Neuronal stem cell (in vitro differentiated cells): ENCODE measurements around the gene ARHGEF17.

Experiments
- DNase-seq: peaks from one replicate; pipeline ENCODE4 v3.0.0-alpha.2; 2013; ENCODE audit warnings: low spot score
- H2AFZ ChIP-seq: one replicate; pipeline ENCODE4 v1.6.1; 2013; ENCODE audit warnings: mild to moderate bottlenecking, low read length, inconsistent platforms
- H2AK5ac ChIP-seq: 2 replicates; pipeline ENCODE4 v1.6.1; 2013; ENCODE audit warnings: low read depth, mild to moderate bottlenecking, inconsistent platforms, low read length, moderate library complexity, mixed read lengths
- H2BK120ac ChIP-seq: 2 replicates; pipeline ENCODE4 v1.6.1; 2013; ENCODE audit warnings: low read depth, mild to moderate bottlenecking, inconsistent platforms, low read length, moderate library complexity, mixed read lengths
- H2BK12ac ChIP-seq: one replicate; pipeline ENCODE4 v1.6.1; 2013; ENCODE audit warnings: low read length, inconsistent platforms
- H2BK15ac ChIP-seq: 2 replicates; pipeline ENCODE4 v1.6.1; 2013; ENCODE audit warnings: mild to moderate bottlenecking, low read length, inconsistent platforms, mixed read lengths
- H2BK5ac ChIP-seq: one replicate; pipeline ENCODE4 v1.6.1; 2013; ENCODE audit warnings: inconsistent platforms, mild to moderate bottlenecking, low read length, moderate library complexity
- H3K14ac ChIP-seq: one replicate; pipeline ENCODE4 v1.6.1; 2013; ENCODE audit warnings: low read length, inconsistent platforms
- H3K18ac ChIP-seq: 2 replicates; pipeline ENCODE4 v1.6.1; 2013; ENCODE audit warnings: low read length, inconsistent platforms
- H3K23ac ChIP-seq: 2 replicates; pipeline ENCODE4 v1.6.1; 2013; ENCODE audit warnings: low read depth, mild to moderate bottlenecking, mixed read lengths, low read length, inconsistent platforms; ENCODE audit not compliant: poor library complexity
- H3K27ac ChIP-seq: replicated peaks from 3 replicates; pipeline ENCODE4 v1.5.1; 2013; ENCODE audit warnings: low read length, inconsistent platforms
- H3K27me3 ChIP-seq, 3 experiments: 2 replicates each; pipeline ENCODE4 v1.6.1; 2013; ENCODE audit warnings: low read length in 3 of 3, mild to moderate bottlenecking in 2 of 3, inconsistent platforms in 1 of 3, low read depth in 1 of 3, mixed read lengths in 1 of 3, moderate library complexity in 1 of 3; ENCODE audit not compliant: control insufficient read depth in 3 of 3, insufficient read depth in 3 of 3
- H3K36me3 ChIP-seq, 2 donors: replicated peaks in 1 of 2; 2 replicates each; pipeline ENCODE4 v1.6.1; 2013; ENCODE audit warnings: low read length in 2 of 2; ENCODE audit not compliant: control insufficient read depth in 2 of 2, insufficient read depth in 2 of 2
- H3K4ac ChIP-seq: 2 replicates; pipeline ENCODE4 v1.6.1; 2013; ENCODE audit warnings: inconsistent platforms, mild to moderate bottlenecking, low read length, moderate library complexity
- H3K4me1 ChIP-seq, 2 donors: 1 replicate in 1 of 2; 2 replicates in 1 of 2; pipeline ENCODE4 v1.6.1; 2013; ENCODE audit warnings: low read length in 2 of 2, low read depth in 1 of 2; ENCODE audit not compliant: control insufficient read depth in 2 of 2, insufficient read depth in 1 of 2
- H3K4me2 ChIP-seq: one replicate; pipeline ENCODE4 v1.6.1; 2013; ENCODE audit warnings: mild to moderate bottlenecking, low read length, inconsistent platforms; ENCODE audit not compliant: insufficient read depth, poor library complexity, severe bottlenecking
- H3K4me3 ChIP-seq, 2 donors: 2 replicates each; pipeline ENCODE4 v1.5.1; 2013; ENCODE audit warnings: low read length in 2 of 2, mild to moderate bottlenecking in 2 of 2, inconsistent platforms in 1 of 2, moderate library complexity in 1 of 2
- H3K79me1 ChIP-seq: one replicate; pipeline ENCODE4 v1.6.1; 2013; ENCODE audit warnings: low read depth, mild to moderate bottlenecking, inconsistent platforms, low read length, moderate library complexity
- H3K9ac ChIP-seq: one replicate; pipeline ENCODE4 v1.6.1; 2013; ENCODE audit warnings: mild to moderate bottlenecking, low read depth, low read length, inconsistent platforms; ENCODE audit not compliant: poor library complexity
- H3K9me3 ChIP-seq, 2 donors: replicated peaks in 1 of 2; 2 replicates each; pipeline versions ENCODE3 to v1.6.1; 2013; ENCODE audit warnings: low read length in 2 of 2, mild to moderate bottlenecking in 2 of 2, inconsistent platforms in 1 of 2, low read depth in 1 of 2, mixed read lengths in 1 of 2, moderate library complexity in 1 of 2; ENCODE audit not compliant: control insufficient read depth in 2 of 2, insufficient read depth in 1 of 2
- H4K8ac ChIP-seq: one replicate; pipeline ENCODE4 v1.6.1; 2013; ENCODE audit warnings: low read depth, mild to moderate bottlenecking, inconsistent platforms, low read length, moderate library complexity
- H4K91ac ChIP-seq: one replicate; pipeline ENCODE4 v1.6.1; 2013; ENCODE audit warnings: low read length, low read depth, mild to moderate bottlenecking, inconsistent platforms; ENCODE audit not compliant: poor library complexity
- WGBS, 2 donors: extraction: QIAGEN DNeasy Blood & Tissue Kit; methylation state at CpG; one replicate each; pipeline ENCODE4 v1.1.7; 2013; ENCODE audit warnings: missing lambda C conversion rate in 2 of 2, mixed read lengths in 1 of 2; ENCODE audit not compliant: insufficient read length in 2 of 2, insufficient replicate concordance in 1 of 2; ENCODE audit errors: extremely low coverage in 2 of 2; 5-methylcytosine and 5-hydroxymethylcytosine counted together

Gene ARHGEF17

DNA sequence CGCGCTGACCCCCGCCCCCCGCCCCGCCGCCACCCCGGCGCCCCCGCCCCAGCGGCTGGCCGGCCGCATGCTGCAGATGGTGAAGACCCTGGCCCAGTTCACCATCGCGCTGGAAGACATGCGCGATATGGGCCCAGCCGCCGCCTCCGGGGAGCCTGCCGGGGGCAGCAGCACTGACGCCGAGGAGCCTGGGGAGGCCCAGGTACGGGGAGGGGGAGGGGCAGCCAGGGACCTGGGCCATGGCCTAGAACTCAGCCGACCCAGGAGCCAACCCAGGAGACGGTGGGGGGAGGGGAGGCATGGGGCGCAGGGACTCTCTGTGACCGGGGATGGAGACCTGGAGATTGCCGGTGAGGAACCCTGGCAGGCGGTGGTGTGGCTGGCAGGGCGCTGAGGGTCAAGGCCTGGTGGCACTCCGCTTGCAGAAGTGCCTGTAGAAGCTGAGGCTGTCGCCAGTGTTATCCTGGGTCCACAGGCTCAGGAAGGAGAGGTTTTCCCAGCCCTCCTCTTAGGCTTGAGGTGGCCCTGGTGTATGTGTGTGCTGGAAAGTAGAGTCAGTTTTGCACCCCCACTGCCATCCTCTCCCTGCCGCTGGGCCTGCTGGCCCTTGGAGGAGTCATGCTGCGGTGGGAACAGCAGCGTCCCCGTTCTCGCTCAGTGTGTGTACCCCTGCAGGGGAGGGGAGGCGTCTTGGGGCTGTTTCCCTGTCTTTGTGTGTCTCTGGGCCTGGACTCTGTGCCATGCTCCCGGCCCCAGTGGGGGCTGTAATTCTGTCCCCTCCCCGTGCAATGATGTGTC, 35.2 kb downstream of the ARHGEF17 start:
- Histone ChIP-seq H3K9me3 (no peaks in the 10 kb centered on the region), H2AK5ac (peak overlapping the region; percentile 78), H3K4me2 (peak overlapping the region; percentile 43), H3K9ac (peak overlapping the region; percentile 66), H3K27me3 (peaks cover 0 to 6% (median 0%) of the 10 kb centered on the region in 3 experiments), H3K4me1 (peaks cover 9 to 30% of the 10 kb centered on the region in 2 donors), H3K27ac (no peak overlapping the region), H3K18ac (peak overlapping the region; percentile 83), H2BK15ac (peak overlapping the region; percentile 50), H2BK120ac (peak overlapping the region; percentile 83), H3K23ac (peak overlapping the region; percentile 69), H2BK5ac (no peak overlapping the region), H3K14ac (peak overlapping the region; percentile 83), H2BK12ac (no peak overlapping the region), H3K4me3 (no peak overlapping the region), H3K36me3 (peaks cover 13 to 34% of the 10 kb centered on the region in 2 donors), H2AFZ (no peak overlapping the region), H4K91ac (no peak overlapping the region), H4K8ac (no peak overlapping the region), H3K4ac (no peak overlapping the region), H3K79me1 (peaks cover 32% of the 10 kb centered on the region)
- WGBS, 2 donors = no CpG with 5 or more reads among the region's 40 CpGs
- DNase-seq = no peak

DNA sequence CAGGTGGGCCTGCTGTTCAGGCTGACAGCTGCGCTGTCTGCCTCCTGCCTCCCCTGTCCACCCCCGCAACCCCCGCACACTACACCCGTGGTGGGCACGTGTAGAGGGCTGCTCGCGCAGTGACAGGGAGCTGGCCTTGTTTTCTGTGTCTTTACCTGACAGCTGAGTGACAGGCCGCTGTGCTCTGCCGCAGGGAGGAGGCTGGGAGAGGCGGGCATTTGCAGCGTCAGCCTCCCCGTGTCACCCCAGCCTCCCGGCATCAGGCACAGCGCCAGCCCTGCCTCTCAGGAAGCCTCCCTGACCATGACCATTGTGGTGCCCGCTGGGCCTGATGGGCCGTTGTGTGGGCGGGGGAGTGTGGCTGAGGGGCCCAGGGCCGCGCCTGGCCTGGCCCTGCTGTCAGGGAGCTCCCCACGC, 36.1 kb downstream of the ARHGEF17 start:
- no peak overlapping the region for H3K27ac ChIP-seq
- H2BK15ac ChIP-seq = no peak overlapping the region
- H3K4me3 ChIP-seq = no peak overlapping the region
- no peaks in the 10 kb centered on the region for H3K9me3 ChIP-seq
- H4K8ac ChIP-seq = no peak overlapping the region
- H3K4me2 ChIP-seq = no peak overlapping the region
- H3K18ac ChIP-seq = peak overlapping the region; percentile 72
- DNase-seq = no peak
- no peak overlapping the region for H2BK120ac ChIP-seq
- H2BK12ac ChIP-seq = no peak overlapping the region
- peaks cover 0 to 6% (median 0%) of the 10 kb centered on the region in 3 experiments for H3K27me3 ChIP-seq
- H3K9ac ChIP-seq = peak overlapping the region; percentile 66
- no peak overlapping the region for H4K91ac ChIP-seq
- H2BK5ac ChIP-seq = no peak overlapping the region
- H3K36me3 ChIP-seq = peaks cover 15 to 39% of the 10 kb centered on the region in 2 donors
- H3K23ac ChIP-seq = peak overlapping the region; percentile 94
- no peak overlapping the region for H2AFZ ChIP-seq
- no CpG with 5 or more reads among the region's 20 CpGs for WGBS, 2 donors
- no peak overlapping the region for H3K14ac ChIP-seq
- H2AK5ac ChIP-seq = peak overlapping the region; percentile 42
- no peak overlapping the region for H3K4ac ChIP-seq
- peaks cover 7 to 24% of the 10 kb centered on the region in 2 donors for H3K4me1 ChIP-seq
- H3K79me1 ChIP-seq = peaks cover 32% of the 10 kb centered on the region

DNA sequence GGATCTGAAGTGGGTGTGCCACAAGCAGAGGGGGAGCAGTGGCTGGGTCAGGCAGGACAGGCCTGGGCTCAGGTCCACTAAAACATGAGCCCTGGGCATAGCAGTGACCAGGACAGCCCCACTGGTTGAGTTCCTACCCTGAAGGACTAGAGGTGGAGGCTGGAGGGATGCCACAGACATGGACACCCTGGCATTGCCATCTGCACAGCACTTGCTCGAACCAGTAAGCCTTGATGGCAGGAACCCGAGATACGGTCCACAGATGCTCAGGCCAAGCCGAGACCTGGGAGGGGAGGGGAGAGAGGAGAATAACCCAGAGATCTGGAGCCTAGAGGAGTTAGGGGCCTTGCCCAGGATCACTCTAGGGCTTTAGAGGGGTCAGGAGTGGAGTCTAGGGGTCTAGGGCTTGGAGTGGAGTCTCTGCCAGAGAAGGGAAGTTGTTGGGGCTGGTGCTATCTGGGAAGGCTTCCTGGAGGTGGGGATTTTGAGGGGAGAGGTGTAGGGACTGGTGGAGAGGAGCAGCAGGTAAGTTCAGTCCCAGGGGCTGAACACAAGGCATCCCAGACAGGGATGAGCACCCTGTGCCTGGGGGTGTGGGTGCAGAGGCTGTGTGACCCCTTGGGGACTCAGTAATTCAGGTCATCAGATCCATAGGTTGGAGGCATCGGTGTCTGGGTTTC, 37.5 kb downstream of the ARHGEF17 start:
- DNase-seq = no peak

More for the DNA sequence above, 37.5 kb downstream of the ARHGEF17 start:
- no peaks in the 10 kb centered on the region for H3K9me3 ChIP-seq
- H4K8ac ChIP-seq = no peak overlapping the region
- H4K91ac ChIP-seq = no peak overlapping the region
- no peak overlapping the region for H3K4me2 ChIP-seq
- H3K14ac ChIP-seq = peak overlapping the region; percentile 67
- H2AK5ac ChIP-seq = no peak overlapping the region
- H3K9ac ChIP-seq = no peak overlapping the region
- no peak overlapping the region for H3K18ac ChIP-seq
- no CpG with 5 or more reads among the region's 5 CpGs for WGBS, 2 donors
- H3K27me3 ChIP-seq = peaks cover 0 to 6% (median 0%) of the 10 kb centered on the region in 3 experiments
- H3K79me1 ChIP-seq = peaks cover 30% of the 10 kb centered on the region
- H3K23ac ChIP-seq = no peak overlapping the region
- H2BK5ac ChIP-seq = peak overlapping the region; percentile 27
- peaks cover 18 to 45% of the 10 kb centered on the region in 2 donors for H3K36me3 ChIP-seq
- H2BK120ac ChIP-seq = no peak overlapping the region
- no peak overlapping the region for H2AFZ ChIP-seq
- H2BK12ac ChIP-seq = no peak overlapping the region
- H3K4ac ChIP-seq = no peak overlapping the region
- H3K27ac ChIP-seq = no peak overlapping the region
- peaks cover 7 to 19% of the 10 kb centered on the region in 2 donors for H3K4me1 ChIP-seq
- H2BK15ac ChIP-seq = no peak overlapping the region
- H3K4me3 ChIP-seq = peak overlapping the region in 1 of 2 donors; percentile 9
